Measurements from ENCODE around the gene AARS1. TPM values are rescaled to one million over a fixed set of nuclear protein-coding genes. Genes with fewer than 3 reads are reported as not detected.
"Not testable (repeated sequence)": the region's sequence is repeated elsewhere in the genome, so short reads cannot be mapped to it uniquely, and the experiment has no call there.

The AARS1 gene
- 78.3 to 99.2 TPM (median 83.7 TPM) in 3 replicates for polyA plus RNA-seq
- 95.7 TPM for polyA plus RNA-seq (2011; ENCODE audit: low read depth)
- 59.2 and 59.4 TPM in 2 replicates for polyA plus RNA-seq (2011; cell fraction: cytosol; rRNA removed)
- 123 and 127 TPM in 2 replicates for polyA plus RNA-seq (2011; cell fraction: nucleus; rRNA removed)
- 82.4 and 139 TPM in 2 replicates for polyA plus RNA-seq (2012; ENCODE audit: low replicate concordance)
- polyA minus RNA-seq, result 107 to 118 TPM (median 118 TPM) in 3 replicates
- 68.1 TPM for polyA minus RNA-seq (2011; cell fraction: cytosol; rRNA and poly(A)+ RNA removed)
- 83.9 and 123 TPM in 2 replicates for polyA minus RNA-seq (2011; cell fraction: nucleus; rRNA and poly(A)+ RNA removed)

DNA sequence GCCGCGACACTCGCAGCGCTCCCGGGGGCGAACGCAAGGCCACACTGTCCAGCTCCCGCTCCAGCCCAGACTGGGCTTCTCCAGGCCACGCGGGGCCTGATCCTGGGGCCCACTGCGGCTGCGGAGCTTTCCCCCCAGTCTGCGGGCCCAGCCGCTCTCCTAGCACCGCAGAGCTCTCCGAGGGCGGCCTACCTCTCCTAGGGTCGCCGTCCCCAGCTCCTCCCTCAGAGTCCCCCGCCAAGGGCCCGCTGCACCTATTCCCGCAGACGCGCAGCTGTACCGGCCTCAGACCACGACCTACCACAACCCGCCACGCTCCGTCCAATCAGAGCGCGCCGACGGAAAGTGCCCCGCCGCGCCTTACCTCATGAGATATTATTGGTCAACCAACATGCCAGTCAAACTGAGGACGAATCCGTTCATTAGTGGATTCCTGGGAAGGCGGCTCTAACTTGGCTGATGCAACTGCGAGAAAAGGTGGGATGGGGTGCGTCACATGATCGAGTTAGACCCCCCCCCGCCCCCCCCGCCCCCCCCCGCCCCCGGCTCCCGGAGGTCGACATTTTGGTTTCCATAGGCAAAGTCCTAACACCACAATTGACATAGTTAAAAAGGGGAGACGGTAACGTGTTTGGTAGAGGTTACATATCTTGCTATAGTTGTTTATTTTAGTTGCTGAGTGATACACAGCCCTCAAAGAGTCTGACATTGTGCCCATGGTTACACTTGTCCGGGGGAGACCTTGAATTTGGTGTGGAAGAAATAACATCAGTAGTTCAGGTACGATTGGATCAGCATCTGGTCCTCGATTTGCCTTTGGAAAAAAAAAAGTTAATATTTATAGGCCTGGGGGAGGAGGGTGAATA is at the start of gene AARS1:
Gene AARS1, minus strand, starts transcription at position 278 of the 866 bp plus-strand sequence. CDS start 6,743 bp downstream, outside the sequence.
- peak within 1 kb of the TSS; percentile 98 for H3K9ac ChIP-seq (ENCODE audit: control insufficient read depth, extremely low read depth, insufficient read depth, low read length)
- TF ChIP-seq EZH2 (IDR thresholded peaks at IDR 0.05; ENCODE audit: low read length), result no peak
- TF ChIP-seq, protein P1, sequence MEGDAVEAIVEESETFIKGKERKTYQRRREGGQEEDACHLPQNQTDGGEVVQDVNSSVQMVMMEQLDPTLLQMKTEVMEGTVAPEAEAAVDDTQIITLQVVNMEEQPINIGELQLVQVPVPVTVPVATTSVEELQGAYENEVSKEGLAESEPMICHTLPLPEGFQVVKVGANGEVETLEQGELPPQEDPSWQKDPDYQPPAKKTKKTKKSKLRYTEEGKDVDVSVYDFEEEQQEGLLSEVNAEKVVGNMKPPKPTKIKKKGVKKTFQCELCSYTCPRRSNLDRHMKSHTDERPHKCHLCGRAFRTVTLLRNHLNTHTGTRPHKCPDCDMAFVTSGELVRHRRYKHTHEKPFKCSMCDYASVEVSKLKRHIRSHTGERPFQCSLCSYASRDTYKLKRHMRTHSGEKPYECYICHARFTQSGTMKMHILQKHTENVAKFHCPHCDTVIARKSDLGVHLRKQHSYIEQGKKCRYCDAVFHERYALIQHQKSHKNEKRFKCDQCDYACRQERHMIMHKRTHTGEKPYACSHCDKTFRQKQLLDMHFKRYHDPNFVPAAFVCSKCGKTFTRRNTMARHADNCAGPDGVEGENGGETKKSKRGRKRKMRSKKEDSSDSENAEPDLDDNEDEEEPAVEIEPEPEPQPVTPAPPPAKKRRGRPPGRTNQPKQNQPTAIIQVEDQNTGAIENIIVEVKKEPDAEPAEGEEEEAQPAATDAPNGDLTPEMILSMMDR (optimal IDR thresholded peaks at IDR 0.05 in 1 of 3, IDR thresholded peaks at IDR 0.05 in 1 of 3, conservative IDR thresholded peaks at IDR 0.05 in 1 of 3; ENCODE audit: extremely low read depth in 1 of 3, insufficient read depth in 2 of 3, low read length in 3 of 3), result no peak
- FAIRE-seq, result peak; percentile 41
- peak within 1 kb of the TSS; percentile 90 to 99 (median 95) for H3K4me3 ChIP-seq (ENCODE audit: control insufficient read depth in 2 of 3, extremely low read depth in 1 of 3, insufficient read depth in 2 of 3, low read depth in 1 of 3, low read length in 3 of 3)
- no peaks in the 10 kb centered on the region for H3K9me3 ChIP-seq (ENCODE audit: control insufficient read depth, low read depth, low read length)
- peaks cover 44% of the 10 kb centered on the region for H3K79me2 ChIP-seq (ENCODE audit: control insufficient read depth, insufficient read depth, low read length)
- peak within 1 kb of the TSS; percentile 84 for H3K4me2 ChIP-seq (ENCODE audit: control insufficient read depth, extremely low read depth, insufficient read depth, low read depth, low read length)
- peaks cover 4% of the 10 kb centered on the region for H4K20me1 ChIP-seq (ENCODE audit: control insufficient read depth, extremely low read depth, insufficient read depth, low read length)
- peak within 1 kb of the TSS; percentile 90 for H2AFZ ChIP-seq (ENCODE audit: control insufficient read depth, low read length)
- H3K9me1 ChIP-seq (ENCODE audit: control insufficient read depth, extremely low read depth, insufficient read depth, low read length), result no peaks in the 10 kb centered on the region
- H3K4me1 ChIP-seq (ENCODE audit: control insufficient read depth, extremely low read depth, insufficient read depth, low read length), result peaks cover 9% of the 10 kb centered on the region
- H3K27me3 ChIP-seq (ENCODE audit: control insufficient read depth, extremely low read depth, insufficient read depth, low read length), result no peaks in the 10 kb centered on the region
- H3K36me3 ChIP-seq (ENCODE audit: control insufficient read depth in 2 of 2, extremely low read depth in 1 of 2, insufficient read depth in 2 of 2, low read length in 2 of 2), result peaks cover 3 to 9% of the 10 kb centered on the region in 2 experiments
- peak within 1 kb of the TSS; percentile 98 for H3K27ac ChIP-seq (ENCODE audit: control insufficient read depth, insufficient read depth, low read length)
- peak; percentile 91 for DNase-seq (ENCODE audit: low read depth, low spot score)
- dilution Hi-C loops (cut with MboI; ENCODE audit: extremely low pct_ligation_motif_present, low sequenced_read_pairs), result no loop called here

DNA sequence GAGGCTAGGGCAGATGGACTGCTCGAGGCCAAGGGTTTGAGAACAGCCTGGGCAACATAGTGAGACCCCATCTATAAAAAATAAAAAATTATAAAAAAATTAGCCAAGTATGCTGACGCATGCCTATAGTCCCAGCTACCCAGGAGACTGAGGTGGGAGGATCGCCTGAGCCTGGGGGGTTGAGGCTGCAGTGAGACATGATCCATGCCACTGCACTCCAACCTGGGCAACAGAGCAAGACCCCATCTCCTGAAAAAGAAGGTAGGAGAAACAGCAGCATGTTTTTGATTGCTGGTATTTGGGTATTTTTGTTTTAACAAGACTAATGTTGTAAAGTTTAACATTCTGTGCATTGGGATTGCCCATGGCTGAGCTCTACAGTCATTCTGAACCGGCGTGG is 48.5 kb upstream of the AARS1 start:
- H3K4me2 ChIP-seq (ENCODE audit: control insufficient read depth, extremely low read depth, insufficient read depth, low read depth, low read length), result no peak overlapping the region
- no peak overlapping the region for H2AFZ ChIP-seq (ENCODE audit: control insufficient read depth, low read length)
- no peaks in the 10 kb centered on the region for H3K27me3 ChIP-seq (ENCODE audit: control insufficient read depth, extremely low read depth, insufficient read depth, low read length)
- no peak overlapping the region for H3K4me3 ChIP-seq (ENCODE audit: control insufficient read depth in 2 of 3, extremely low read depth in 1 of 3, insufficient read depth in 2 of 3, low read depth in 1 of 3, low read length in 3 of 3)
- H4K20me1 ChIP-seq (ENCODE audit: control insufficient read depth, extremely low read depth, insufficient read depth, low read length), result no peaks in the 10 kb centered on the region
- H3K36me3 ChIP-seq (ENCODE audit: control insufficient read depth in 2 of 2, extremely low read depth in 1 of 2, insufficient read depth in 2 of 2, low read length in 2 of 2), result peaks cover 7 to 12% of the 10 kb centered on the region in 2 experiments
- no peaks in the 10 kb centered on the region for H3K79me2 ChIP-seq (ENCODE audit: control insufficient read depth, insufficient read depth, low read length)
- dilution Hi-C loops (cut with MboI; ENCODE audit: extremely low pct_ligation_motif_present, low sequenced_read_pairs), result no loop called here
- FAIRE-seq, result no peak
- no peaks in the 10 kb centered on the region for H3K9me1 ChIP-seq (ENCODE audit: control insufficient read depth, extremely low read depth, insufficient read depth, low read length)
- no peak overlapping the region for H3K27ac ChIP-seq (ENCODE audit: control insufficient read depth, insufficient read depth, low read length)
- no peak overlapping the region for H3K9ac ChIP-seq (ENCODE audit: control insufficient read depth, extremely low read depth, insufficient read depth, low read length)
- no peaks in the 10 kb centered on the region for H3K4me1 ChIP-seq (ENCODE audit: control insufficient read depth, extremely low read depth, insufficient read depth, low read length)
- TF ChIP-seq, protein P1 (optimal IDR thresholded peaks at IDR 0.05 in 1 of 3, IDR thresholded peaks at IDR 0.05 in 1 of 3, conservative IDR thresholded peaks at IDR 0.05 in 1 of 3; ENCODE audit: extremely low read depth in 1 of 3, insufficient read depth in 2 of 3, low read length in 3 of 3), result no peak
- TF ChIP-seq EZH2 (IDR thresholded peaks at IDR 0.05; ENCODE audit: low read length), result no peak
- DNase-seq (ENCODE audit: low read depth, low spot score), result no peak
- H3K9me3 ChIP-seq (ENCODE audit: control insufficient read depth, low read depth, low read length), result no peaks in the 10 kb centered on the region

DNA sequence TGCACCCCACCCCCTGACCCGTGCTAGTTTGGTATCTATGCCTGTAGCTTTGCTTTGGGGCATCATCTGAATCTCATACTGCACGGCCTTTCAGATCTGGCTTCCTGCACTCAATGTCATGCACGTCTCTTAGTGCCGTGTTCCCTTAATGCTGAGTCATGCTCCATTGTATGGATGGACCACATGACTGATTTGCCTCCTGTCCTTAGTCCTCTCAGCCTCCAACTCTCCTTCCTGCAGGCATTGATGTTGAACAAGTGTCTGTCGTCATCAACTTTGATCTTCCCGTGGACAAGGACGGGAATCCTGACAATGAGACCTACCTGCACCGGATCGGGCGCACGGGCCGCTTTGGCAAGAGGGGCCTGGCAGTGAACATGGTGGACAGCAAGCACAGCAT is 43.4 kb upstream of the AARS1 start:
- H3K9ac ChIP-seq (ENCODE audit: control insufficient read depth, extremely low read depth, insufficient read depth, low read length); H3K4me3 ChIP-seq (ENCODE audit: control insufficient read depth in 2 of 3, extremely low read depth in 1 of 3, insufficient read depth in 2 of 3, low read depth in 1 of 3, low read length in 3 of 3); H3K27me3 ChIP-seq (ENCODE audit: control insufficient read depth, extremely low read depth, insufficient read depth, low read length); H3K9me3 ChIP-seq (ENCODE audit: control insufficient read depth, low read depth, low read length); H3K79me2 ChIP-seq (ENCODE audit: control insufficient read depth, insufficient read depth, low read length); H3K4me2 ChIP-seq (ENCODE audit: control insufficient read depth, extremely low read depth, insufficient read depth, low read depth, low read length); H4K20me1 ChIP-seq (ENCODE audit: control insufficient read depth, extremely low read depth, insufficient read depth, low read length); DNase-seq (ENCODE audit: low read depth, low spot score); H3K9me1 ChIP-seq (ENCODE audit: control insufficient read depth, extremely low read depth, insufficient read depth, low read length); H2AFZ ChIP-seq (ENCODE audit: control insufficient read depth, low read length); H3K4me1 ChIP-seq (ENCODE audit: control insufficient read depth, extremely low read depth, insufficient read depth, low read length); dilution Hi-C loops (cut with MboI; ENCODE audit: extremely low pct_ligation_motif_present, low sequenced_read_pairs); FAIRE-seq; H3K27ac ChIP-seq (ENCODE audit: control insufficient read depth, insufficient read depth, low read length): not testable (repeated sequence)
- H3K36me3 ChIP-seq (ENCODE audit: control insufficient read depth in 2 of 2, extremely low read depth in 1 of 2, insufficient read depth in 2 of 2, low read length in 2 of 2), result peaks cover 11 to 12% of the 10 kb centered on the region in 2 experiments

All from keratinocyte (primary cell).